GM19397 (cell line): ENCODE data around the gene GPR6.

Experiments
- ATAC-seq: cut with Tn5 transposase; IDR thresholded peaks from one replicate; pipeline ENCODE4 v1.9.1; 2021; ENCODE audit warnings: mild to moderate bottlenecking, moderate library complexity; ENCODE audit not compliant: unreplicated experiment

The GPR6 gene

GRCh38 chr6:109978174-109979032 is at the start of gene GPR6:
Gene GPR6, plus strand, starts transcription at chr6:109978311. Its CDS starts 802 bp downstream, at chr6:109979113.
- ATAC-seq = no peak

DNA sequence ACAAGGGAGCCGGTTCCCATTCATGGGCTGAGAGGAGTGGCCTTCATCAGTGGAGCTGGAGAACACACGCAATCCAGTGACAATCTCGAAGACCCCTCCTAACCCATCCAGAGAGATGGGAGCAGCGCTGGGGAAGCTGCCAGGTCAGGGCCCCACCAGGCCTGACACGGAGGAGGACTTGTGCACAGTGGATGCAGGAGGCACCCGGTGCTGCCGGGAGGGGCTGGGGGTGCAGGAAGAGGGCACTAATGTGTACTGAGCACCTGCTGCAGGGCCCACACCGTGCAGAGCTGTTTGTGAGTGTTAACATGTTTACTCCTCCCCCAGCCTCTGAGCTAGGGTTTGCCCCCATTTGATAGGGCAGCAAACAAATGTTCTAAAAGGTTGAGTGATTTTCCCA is 43.8 kb upstream of the GPR6 start:
- no peak for ATAC-seq

DNA sequence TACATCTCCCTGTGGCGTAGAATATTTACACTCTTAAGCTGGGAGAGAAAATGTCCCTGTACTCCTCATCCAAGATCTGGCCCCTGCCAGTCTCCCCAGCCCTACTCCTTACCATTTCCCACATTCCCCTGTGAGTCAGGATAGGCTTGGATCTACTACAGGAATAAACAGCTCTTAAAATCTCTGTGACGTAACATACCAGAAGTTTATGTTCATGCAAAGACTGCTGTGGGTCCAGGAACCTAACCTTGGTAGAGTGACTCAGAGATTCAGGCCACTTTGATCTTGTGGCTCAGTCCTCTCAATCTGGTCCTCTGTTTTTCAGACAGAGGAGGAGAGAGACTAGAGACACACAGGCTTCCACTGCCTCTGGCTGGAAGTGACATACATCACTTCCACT is 38.5 kb upstream of the GPR6 start:
- no peak for ATAC-seq

- no peak for ATAC-seq
These were observed 33.7 kb upstream of the GPR6 start for GRCh38 chr6:109944448-109944847.

GRCh38 chr6:109945091-109945490 is 33.0 kb upstream of the GPR6 start:
- ATAC-seq = no peak

DNA sequence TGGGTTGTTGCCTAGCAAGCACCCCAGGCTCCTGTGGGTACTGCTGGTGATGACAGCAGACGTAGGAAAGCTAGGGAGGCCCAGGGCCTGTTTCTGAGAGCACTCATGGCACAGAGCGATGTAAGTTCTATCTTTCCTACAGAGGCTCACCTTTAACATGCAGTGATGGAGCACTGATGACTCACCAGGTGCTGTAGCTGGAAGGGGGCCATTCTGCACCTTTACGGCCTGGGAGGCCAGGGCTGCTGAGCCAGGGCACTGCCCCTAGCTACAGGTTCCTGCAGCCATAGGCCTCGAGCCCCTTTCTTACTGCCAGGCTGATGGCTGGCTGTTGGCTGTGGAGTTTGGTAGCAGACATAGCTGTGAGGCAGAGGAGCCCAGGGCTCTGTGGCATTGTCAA is 31.1 kb upstream of the GPR6 start:
- no peak for ATAC-seq

DNA sequence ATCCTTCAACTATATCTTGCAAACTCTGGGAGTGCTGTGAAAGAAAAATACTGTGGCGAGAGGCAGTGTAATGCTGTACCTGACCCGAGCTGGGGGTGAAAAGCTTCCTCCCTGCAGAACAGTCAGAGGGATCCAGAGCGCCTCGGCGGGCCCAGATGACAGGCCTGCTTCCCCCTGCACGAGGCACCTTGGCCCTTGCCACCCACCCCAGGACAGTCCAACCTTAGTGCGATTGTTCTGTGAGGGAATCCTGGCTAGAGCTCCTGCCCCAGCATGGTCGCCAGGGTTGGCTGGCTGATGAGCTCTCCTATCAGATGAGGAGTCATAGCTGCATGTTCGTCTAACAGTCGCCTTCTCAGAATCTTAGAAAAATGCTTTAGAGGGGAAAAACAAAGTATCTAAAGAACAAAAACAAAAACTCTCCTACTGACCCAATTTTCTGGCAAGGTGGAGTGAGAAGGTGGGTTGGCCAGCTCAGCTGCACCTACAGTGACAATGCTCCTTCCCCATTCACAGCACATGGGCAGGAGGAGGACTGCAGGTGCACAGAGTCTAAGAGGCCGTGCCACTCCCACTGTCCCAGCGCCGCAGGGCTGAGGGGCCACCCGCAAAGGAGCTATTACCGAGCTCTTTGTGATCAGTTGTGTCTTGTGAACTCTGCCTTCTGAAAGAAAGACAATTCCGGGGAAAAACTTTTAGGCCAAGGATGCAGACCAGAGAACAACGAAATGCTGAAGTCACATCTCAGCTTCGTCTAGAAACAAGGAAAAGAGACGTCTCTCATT is 28.6 kb upstream of the GPR6 start:
- ATAC-seq = no peak

DNA sequence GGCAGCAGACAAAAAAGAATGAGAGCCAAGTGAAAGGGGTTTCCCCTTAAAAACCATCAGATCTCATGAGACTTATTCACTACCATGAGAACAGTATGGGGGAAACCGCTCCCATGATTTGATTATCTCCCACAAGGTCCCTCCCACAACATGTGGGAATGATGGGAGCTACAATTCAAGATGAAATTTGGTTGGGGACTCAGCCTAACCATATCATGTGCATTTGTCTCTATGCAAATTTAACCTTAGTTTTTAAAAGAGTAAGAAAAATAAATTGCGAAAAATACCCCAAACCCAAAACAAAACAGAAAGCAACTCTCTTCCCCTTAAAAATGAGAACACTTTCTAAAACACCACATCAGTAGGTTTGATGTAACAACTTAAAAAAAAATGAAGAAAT is 22.6 kb upstream of the GPR6 start:
- ATAC-seq = no peak

GRCh38 chr6:109958626-109959025 is 19.5 kb upstream of the GPR6 start:
- no peak for ATAC-seq

GRCh38 chr6:109961611-109962041 is 16.5 kb upstream of the GPR6 start:
- ATAC-seq = no peak

- no peak for ATAC-seq
These were observed 15.8 kb upstream of the GPR6 start for GRCh38 chr6:109962271-109962670.

- ATAC-seq = no peak
These were observed 14.4 kb upstream of the GPR6 start for GRCh38 chr6:109963598-109964170.

DNA sequence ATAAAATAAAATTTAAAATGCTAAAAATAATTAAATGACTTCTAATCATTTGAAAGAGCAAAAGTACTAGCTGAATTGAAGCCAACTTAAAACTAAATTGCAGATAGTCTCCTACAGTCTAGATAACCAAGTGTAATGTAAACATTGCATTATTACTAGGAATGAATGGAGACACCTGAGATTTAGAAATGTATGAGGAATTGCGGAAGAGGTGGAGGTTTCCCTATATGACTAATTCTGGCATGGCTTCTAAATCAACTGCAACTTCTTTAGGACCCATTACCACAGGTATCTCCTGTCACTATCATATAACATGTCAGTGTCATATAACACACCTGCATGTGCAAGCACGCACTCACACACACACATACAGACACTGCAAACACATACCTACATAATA is 13.2 kb upstream of the GPR6 start:
- no peak for ATAC-seq

GRCh38 chr6:109966299-109966698 is 11.8 kb upstream of the GPR6 start:
- ATAC-seq = no peak

GRCh38 chr6:109977791-109978173 is 329 bp upstream of the GPR6 start:
- no peak for ATAC-seq

DNA sequence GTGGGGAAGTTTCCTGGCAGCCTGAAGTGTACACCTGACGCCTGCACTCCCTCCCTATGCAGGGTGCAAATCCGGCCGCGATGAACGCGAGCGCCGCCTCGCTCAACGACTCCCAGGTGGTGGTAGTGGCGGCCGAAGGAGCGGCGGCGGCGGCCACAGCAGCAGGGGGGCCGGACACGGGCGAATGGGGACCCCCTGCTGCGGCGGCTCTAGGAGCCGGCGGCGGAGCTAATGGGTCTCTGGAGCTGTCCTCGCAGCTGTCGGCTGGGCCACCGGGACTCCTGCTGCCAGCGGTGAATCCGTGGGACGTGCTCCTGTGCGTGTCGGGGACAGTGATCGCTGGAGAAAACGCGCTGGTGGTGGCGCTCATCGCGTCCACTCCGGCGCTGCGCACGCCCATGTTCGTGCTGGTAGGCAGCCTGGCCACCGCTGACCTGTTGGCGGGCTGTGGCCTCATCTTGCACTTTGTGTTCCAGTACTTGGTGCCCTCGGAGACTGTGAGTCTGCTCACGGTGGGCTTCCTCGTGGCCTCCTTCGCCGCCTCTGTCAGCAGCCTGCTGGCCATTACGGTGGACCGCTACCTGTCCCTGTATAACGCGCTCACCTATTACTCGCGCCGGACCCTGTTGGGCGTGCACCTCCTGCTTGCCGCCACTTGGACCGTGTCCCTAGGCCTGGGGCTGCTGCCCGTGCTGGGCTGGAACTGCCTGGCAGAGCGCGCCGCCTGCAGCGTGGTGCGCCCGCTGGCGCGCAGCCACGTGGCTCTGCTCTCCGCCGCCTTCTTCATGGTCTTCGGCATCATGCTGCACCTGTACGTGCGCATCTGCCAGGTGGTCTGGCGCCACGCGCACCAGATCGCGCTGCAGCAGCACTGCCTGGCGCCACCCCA is 1.2 kb downstream of the GPR6 start:
- ATAC-seq = no peak

DNA sequence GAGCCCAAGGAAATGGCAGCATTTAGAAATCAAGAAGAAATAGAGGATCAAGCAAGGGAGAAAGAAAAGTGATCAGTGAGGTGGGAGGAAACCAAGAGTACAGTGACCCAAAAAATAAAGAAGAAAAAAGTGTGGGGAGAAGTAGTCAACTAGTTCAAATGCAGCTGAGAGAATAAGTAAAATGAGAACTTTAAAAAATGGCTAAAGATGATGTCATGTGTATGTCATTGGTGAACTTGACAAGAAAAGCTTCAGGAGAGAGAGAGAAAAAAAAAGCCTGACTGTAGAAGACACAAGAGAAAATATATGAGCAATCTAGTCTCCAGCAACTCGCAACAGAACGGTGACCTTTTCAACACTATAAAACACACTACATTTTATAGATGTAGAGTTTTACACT is 6.3 kb downstream of the GPR6 start:
- ATAC-seq = no peak

- no peak for ATAC-seq
These were observed 9.1 kb downstream of the GPR6 start for GRCh38 chr6:109987196-109987595.

DNA sequence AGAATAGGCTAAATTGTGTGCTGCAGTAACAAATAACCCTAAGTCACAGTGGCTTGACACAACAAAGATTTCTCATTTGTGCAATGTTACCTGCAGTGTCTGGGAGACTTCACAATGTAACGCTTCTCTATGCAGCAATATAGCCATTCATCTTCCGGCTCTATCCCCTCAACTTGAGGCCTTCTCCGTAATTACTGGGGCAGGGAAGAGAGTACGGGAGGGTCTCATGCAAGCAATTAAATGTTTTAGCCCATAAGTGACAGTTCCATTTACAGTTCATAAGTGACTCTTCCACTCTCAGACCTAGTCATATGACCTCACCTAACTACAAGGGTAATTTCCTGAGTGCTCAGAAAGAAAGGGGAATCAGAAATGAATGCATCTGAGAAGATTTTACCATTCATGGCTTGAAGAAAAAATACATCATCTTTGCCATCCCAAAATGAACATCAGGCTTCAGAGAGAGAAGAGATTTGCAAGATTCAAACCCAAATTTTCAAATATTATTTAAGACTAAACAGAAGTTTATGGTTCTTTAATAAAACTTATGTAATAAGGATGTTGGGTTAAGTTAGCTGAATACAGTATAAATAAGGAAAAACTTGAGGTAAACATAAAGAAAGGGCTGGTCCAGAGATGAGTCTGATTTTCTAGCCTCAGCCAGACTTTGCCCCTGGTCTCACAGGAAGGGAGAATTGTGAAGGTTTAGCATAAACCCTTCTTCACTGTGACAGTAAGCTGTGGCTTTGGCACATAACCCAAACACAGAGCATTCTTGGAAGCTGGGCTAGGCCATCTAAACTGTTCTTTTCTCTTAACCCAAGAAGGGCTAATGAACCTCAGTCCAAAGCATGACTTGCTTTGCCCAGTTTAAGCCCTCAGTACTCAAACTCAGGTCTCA is 13.3 kb downstream of the GPR6 start:
- no peak for ATAC-seq
